Measurements from ENCODE around the gene BFSP1.
A peak's percentile ranks its signal among the peaks of the same experiment; 100 is the strongest.

The BFSP1 gene

DNA sequence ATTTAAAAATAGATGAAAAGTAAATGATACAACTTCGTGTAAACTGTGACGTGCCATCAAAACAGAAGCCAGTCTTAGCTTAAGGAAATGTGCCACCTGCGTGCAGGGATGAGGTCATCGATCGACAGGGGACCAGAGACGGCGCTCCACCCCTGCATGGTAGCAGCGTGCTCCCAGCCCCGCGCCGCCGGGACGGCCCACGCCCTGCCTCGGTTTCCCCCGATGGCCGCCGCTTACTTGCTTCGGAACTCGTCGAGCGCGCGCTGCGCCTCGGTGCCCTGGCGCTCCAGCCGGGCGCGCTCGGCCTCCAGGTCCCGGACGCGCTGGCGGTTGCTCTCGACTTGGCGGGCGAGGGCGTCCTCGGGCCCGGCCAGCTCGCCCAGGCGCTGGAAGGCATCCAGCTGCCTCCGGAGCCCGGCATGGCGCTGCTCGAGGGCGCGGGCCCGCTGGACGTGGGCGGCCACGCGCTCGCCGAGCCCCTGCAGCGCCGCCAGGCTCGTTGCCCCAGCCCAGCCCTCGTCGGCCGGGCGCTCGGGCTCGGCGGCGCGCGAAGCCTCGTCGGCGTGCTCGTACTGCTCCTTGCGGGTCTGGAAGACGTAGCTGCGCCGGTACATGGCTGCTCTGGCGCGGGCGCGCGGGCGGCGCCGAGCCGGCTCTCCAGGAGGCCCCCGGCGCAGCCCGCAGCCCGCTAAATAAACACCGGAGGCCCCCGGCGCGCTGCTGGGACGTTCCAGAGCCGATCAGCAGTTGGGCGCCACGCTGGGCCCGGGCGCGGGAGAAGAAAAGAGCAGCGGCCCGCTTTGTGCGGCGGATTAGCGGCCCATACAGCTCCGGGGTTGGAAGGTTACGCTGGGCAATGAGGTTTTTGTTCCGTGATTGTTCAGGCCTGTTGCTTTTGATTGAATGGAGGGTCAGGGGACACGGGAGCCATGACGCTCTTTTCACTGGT is at the start of gene BFSP1:
Gene BFSP1 (minus strand): TSS at position 664 of the 949 bp plus-strand sequence. CDS start 50 bp downstream, at position 614.
- peak; percentile 4 for DNase-seq (ENCODE audit: low read depth)

GRCh38 chr20:17580895-17581294 is 49.7 kb upstream of the BFSP1 start:
- no peak for DNase-seq (ENCODE audit: low read depth)

GRCh38 chr20:17579369-17580039 is 48.3 kb upstream of the BFSP1 start:
- DNase-seq (ENCODE audit: low read depth) = no peak

DNA sequence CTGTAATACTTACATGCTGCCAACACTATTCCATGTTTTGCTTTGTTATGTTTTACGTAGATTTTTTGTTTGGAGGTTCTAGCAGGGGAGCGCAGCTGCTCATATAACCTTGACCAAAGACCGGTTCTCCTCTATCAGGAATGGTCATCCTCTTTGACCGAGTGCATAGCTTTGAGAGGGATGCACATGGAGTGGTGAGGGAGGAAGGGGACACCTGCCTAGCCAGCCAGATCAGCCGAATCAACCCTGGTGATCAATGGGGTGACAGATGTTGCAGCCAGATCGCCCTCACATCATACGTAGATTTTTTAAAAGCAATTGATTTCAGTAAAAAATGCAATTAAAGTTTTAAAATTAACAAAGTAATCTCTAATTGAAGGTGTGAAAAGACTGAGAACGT is 45.0 kb upstream of the BFSP1 start:
- no peak for DNase-seq (ENCODE audit: low read depth)

DNA sequence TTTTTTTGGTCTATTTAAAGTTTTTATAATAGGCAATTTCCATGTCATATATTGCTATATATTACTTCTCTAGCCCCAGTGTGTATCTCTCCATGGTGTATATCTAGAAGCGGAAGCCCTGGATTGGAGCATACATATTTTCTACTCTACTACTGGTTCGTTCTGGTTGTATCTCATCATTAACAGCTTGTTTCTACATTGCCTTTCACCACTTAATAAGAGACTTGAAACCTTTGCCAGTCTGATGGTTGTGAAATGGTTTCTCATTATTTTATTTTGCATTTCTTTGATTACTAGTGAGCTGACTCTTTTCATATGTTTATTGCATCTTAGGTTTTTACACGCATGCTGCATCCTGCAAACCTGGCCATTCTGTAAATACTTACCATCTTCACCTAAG is 42.3 kb upstream of the BFSP1 start:
- no peak for DNase-seq (ENCODE audit: low read depth)

GRCh38 chr20:17572034-17572638 is 41.0 kb upstream of the BFSP1 start:
- DNase-seq (ENCODE audit: low read depth) = no peak

- DNase-seq (ENCODE audit: low read depth) = no peak
Observed at GRCh38 chr20:17571153-17571527, 40.0 kb upstream of the BFSP1 start.

DNA sequence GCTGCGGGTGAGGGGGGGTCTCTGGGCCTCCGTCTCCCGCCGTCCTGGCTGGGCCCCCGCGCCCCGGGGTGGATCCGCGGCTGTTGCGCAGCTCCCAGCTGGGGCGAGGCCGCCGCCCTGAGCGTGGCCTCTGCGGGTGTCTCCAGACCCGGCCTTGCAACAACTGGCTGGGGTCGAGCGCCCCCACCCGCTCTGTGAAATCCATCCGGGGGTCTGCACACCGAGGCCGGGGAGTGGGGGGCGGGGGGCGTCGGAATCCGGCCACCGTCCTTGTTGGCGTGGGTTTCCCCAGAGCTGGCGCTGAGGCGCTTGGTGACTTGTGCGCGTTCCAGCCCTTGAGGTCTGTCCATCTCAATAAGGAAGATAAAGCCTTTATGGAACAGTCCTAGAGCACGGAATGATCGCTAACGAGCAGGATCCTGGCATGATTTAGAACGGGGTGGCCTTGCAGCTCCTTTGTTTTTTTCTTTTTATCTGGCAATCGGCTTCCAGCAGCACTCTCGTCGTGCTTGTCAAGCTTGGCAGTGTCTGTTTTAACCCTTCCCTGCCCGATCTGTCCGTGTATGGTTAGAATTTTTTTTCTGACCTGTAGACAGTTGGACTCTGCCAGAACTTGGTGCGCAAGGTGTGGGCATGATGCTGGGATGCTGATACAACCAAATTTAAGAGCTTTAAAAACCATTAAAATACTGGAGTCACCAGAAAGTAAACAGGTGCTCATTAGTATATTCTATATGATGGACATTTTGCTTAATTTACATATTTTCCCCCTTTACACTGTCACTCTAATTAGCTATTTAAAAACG is 39.4 kb upstream of the BFSP1 start:
- DNase-seq (ENCODE audit: low read depth) = no peak

DNA sequence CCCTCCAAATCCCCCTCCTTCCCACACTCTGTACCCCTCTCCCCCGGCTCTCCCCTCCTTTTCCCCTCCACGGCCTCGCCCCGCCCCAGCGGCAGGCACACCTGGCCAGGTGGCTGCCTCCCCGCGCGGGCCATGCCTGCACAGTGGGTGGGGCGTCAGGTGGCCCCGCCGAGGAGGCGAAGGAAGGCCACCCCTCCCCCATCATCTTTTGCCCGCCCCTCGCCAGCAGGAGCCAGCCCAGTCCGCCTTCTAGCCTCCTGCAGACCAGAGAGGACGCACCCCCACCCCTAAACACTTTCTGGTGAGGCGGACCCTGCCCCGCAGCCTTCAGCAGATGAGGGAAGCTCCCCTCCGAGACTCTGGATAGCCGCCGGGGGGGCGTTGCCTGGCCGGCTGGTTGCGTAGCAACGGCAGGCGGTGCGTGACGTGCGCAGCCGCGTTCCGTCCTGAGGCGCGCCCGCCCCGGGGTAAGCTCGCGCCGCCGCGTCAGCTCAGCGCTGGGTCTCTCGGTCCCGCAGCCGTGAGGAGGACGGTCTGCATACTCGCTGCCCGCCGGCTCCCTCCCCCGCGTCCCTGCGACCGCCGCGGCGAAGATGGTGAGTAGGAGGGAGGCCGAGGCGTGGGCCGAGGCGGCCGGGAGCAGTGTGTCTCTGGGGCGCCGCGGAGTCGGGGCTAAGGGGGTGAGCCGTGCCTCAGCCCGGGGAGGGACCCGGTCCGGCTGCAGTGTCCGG is 38.6 kb upstream of the BFSP1 start, which contains the start of gene DSTN:
Gene DSTN (plus strand): TSS at position 460 of the 731 bp plus-strand sequence. CDS start 134 bp downstream, at position 594.
- DNase-seq (ENCODE audit: low read depth) = peak; percentile 80

- DNase-seq (ENCODE audit: low read depth) = no peak
Observed at GRCh38 chr20:17568972-17569521, 37.9 kb upstream of the BFSP1 start.

- no peak for DNase-seq (ENCODE audit: low read depth)
Observed at GRCh38 chr20:17568045-17568788, 37.0 kb upstream of the BFSP1 start.

GRCh38 chr20:17566345-17566744 is 35.2 kb upstream of the BFSP1 start:
- no peak for DNase-seq (ENCODE audit: low read depth)

- no peak for DNase-seq (ENCODE audit: low read depth)
Observed at GRCh38 chr20:17565169-17565845, 34.1 kb upstream of the BFSP1 start.

DNA sequence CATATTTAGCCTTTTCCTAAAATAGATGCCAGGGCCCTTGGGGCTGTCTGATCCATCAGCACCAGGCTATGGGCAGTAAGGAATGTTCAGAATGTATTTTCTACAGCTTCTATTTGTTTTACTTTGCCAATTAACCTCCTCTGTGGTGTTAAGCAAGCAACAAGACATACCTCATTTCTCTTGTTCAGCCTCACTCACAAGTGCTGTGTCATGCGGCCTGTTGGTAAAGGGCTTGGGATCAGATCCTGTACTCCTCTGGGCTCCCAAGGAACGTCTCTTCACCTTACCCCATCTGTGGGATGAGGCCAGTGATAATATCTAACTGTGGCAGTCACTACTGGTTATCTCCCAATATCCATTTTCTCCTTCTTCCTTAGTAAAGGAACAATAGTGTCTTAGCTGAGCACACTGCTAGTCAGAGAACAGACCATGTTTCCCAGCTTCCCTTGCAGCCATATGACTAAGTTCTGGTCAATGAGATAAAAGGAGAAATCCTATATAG is 31.7 kb upstream of the BFSP1 start:
- no peak for DNase-seq (ENCODE audit: low read depth)

GRCh38 chr20:17560344-17561074 is 29.3 kb upstream of the BFSP1 start:
- no peak for DNase-seq (ENCODE audit: low read depth)

DNA sequence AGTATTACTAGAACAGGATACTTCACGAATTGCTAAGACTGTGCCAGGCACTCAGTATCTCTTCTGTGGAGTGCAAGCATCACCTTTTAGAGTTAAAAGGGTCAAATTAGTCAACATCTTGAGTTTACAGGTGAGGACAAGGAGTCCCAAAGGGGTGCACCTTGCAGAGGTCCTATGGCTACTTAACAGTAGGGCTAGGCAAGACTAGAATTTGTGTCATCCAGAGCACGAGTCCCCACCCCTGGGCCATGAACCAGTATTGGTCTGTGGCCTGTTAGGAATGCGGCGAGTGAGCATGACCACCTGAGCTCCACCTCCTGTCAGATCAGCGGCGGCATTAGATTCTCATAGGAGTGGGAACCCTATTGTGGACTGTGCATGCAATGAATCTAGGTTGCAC is 28.2 kb upstream of the BFSP1 start:
- DNase-seq (ENCODE audit: low read depth) = no peak

DNA sequence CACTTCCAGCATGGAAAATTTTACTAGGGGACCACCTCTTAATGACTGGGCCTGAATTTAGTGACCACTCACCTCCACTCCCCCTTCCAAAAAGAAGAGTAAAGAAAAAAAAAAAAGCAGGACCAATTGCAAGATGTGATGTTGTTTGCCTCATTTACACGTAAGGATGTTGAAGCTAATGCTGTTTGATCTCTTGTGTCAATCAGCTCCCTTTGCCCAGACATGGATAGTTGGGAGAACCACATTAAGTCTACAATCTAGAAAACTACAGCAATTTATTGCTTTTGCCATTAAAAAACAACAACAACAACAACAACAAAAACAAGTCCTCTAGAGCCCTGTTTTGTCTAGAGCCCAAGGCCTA is 27.7 kb upstream of the BFSP1 start:
- DNase-seq (ENCODE audit: low read depth) = no peak

DNA sequence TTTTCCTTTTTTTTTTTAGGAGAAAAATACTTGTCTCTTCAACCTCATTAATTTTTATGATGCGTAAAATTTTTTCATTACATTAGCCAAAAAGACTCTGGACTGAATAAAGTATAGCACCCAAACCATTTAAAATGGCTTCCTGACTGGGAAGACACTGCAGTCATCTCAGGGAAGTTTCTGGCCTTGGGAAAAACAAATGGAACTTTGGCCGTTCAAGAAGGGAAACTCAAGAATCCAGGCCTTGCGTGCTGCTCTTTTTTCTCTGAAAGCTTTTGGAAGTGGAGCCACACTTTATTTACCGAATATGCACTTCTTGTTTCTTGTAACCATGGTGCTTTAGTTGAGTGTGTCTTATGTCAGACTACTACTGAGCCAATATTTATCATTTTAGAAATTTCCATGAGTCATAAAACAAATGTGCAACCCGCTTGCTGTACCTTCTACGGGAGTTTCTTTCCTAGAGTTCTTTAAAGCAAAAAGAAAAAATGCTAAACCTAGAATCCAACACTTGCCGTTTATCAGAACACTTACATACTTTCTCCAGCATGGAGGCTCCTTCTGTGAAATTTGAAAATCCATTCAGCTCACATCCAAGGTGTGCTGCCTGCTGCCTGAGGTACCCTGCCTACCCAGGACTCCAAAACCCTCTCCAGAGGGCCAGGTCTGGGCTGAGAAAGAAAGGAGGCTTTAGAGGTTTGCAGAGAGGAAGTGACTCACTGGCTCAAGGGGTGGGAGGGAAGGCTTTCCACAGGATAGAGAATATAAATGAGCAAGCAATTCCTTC is 27.2 kb upstream of the BFSP1 start:
- no peak for DNase-seq (ENCODE audit: low read depth)
